Adrenal gland (tissue), 12 donors: ENCODE results near the gene TRDN. TPM values are rescaled to one million over a fixed set of nuclear protein-coding genes. Genes with fewer than 3 reads are reported as not detected.
A peak's percentile ranks its signal among the peaks of the same experiment; 100 is the strongest.

Source experiments
- DNase-seq, 7 donors: peaks; one replicate each; pipeline ENCODE4 v3.0.0-alpha.2; 2019 to 2020
- H3K27ac ChIP-seq, 5 donors: fragments of 200-600 bp; sonication (generic) in 4 of 5; 1 replicate in 3 of 5; 2 replicates in 2 of 5; pipeline versions ENCODE4 v1.5.1 to v1.8.0; 2016 to 2020; ENCODE audit warnings: mild to moderate bottlenecking in 1 of 5
- H3K27me3 ChIP-seq: fragments of 200-600 bp; 2 replicates; pipeline ENCODE4 v1.8.0; 2021
- H3K36me3 ChIP-seq, 2 donors: fragments of 200-600 bp; replicated peaks in 1 of 2; 1 replicate in 1 of 2; 2 replicates in 1 of 2; pipeline versions ENCODE4 v1.5.1 to v1.8.0; 2018 to 2022
- H3K4me1 ChIP-seq, 2 donors: fragments of 200-600 bp; replicated peaks in 1 of 2; 1 replicate in 1 of 2; 2 replicates in 1 of 2; pipeline versions ENCODE4 v1.5.1 to v1.8.0; 2018 to 2021
- H3K4me3 ChIP-seq, 4 donors: fragments of 200-600 bp; sonication (generic) in 3 of 4; one replicate each; pipeline ENCODE4 v1.5.1; 2016 to 2018
- H3K9me3 ChIP-seq, 3 donors: fragments of 200-600 bp; sonication (generic) in 1 of 3; replicated peaks in 1 of 3; 1 replicate in 2 of 3; 2 replicates in 1 of 3; pipeline versions ENCODE4 v1.5.1 to v1.8.0; 2016 to 2021
- POLR2A ChIP-seq, 2 donors: fragments of 450-650 bp; IDR thresholded peaks; one replicate each; pipeline ENCODE4 v1.6.1; 2017; ENCODE audit warnings: antibody characterized with exemption in 2 of 2, mild to moderate bottlenecking in 2 of 2, moderate library complexity in 1 of 2
- WGBS, 4 donors: extraction: QIAGEN DNeasy Blood & Tissue Kit in 2 of 4; methylation state at CpG; one replicate each; pipeline versions ENCODE4 v1.1.5 to v1.1.7; 2013 to 2017; 5-methylcytosine and 5-hydroxymethylcytosine counted together
- intact Hi-C, 2 donors: fragments of 100-400 bp; cut with DNase I; formaldehyde crosslinking; loops; one replicate each; pipeline versions ENCODE4 v1.14.1 to v1.15.0; 2022 to 2023
- polyA plus RNA-seq, 3 donors: library from polyadenylated mRNA; stranded (reverse); fragments of 200-250 nt in 2 of 3; fragments of 350-450 nt in 1 of 3; fragmentation: Illumina TruSeq in 1 of 3; extraction: RNeasy Lipid Tissue Mini Kit (QIAGEN cat#74804) in 1 of 3; gene quantifications; one replicate each; pipeline ENCODE4 v1.2.3, GENCODE V29; 2013 to 2014
- total RNA-seq, 9 donors: library from RNA; depleted of rRNA in 4 of 9; stranded (reverse); fragments of >200 nt in 4 of 9; fragments of 120-200 nt in 1 of 9; fragmentation: NEBNext Ultra II Directional in 1 of 9; extraction: Animal tissue kit (Norgen Biotek cat#: 25700) in 1 of 9; gene quantifications; one replicate each; pipeline versions ENCODE4 v1.1.0 to v1.2.4, GENCODE V29; 2013 to 2023
- TF ChIP-seq, protein P1 (sequence below), 6 experiments: fragments of 450-650 bp in 4 of 6; fragments of 200-600 bp in 2 of 6; sonication (generic) in 1 of 6; IDR thresholded peaks; 1 replicate in 5 of 6; 2 replicates in 1 of 6; pipeline versions ENCODE4 v1.5.1 to v1.8.0; 2016 to 2021; ENCODE audit warnings: antibody characterized with exemption in 6 of 6, mild to moderate bottlenecking in 2 of 6, moderate library complexity in 1 of 6
- donor health status: healthy with polysubstance abuse.
- donor health status: Bipolar disorder and iron deficiency.
- donor health status: DM: yes; HTN: yes; CAD: no.
- donor health status: DM: no; HTN: no; CAD: no.
- donor health status: DM: no; HTN: no; CAD: no.
- donor health status: DM: yes; HTN: yes; CAD: no.

TRDN gene
- total and polyA plus RNA-seq, 12 donors: 0.06 to 3.5 (median 0.54) TPM; not detected in 2

DNA sequence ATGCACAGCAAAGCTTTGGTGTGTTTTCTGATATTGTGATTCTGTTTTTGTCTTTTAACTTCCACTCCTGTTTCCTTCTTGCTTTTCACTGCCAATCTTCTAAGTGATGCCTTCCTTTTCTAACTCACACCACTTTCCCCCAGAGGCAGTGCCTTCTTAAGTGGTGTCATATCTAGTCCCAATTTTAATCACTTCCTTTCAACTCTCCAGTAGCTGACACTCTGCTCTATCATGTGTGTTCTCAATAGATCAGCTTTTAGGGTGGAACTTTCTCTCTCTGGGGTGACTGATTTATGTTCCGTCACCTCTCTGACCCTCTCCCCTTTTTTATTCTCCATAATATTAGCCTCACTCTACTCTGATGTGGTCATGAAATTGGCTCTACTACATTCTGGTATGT lies 460.0 kb downstream of the TRDN start:
- no peak for TF ChIP-seq POLR2A (IDR thresholded peaks at IDR 0.05)
- TF ChIP-seq, protein P1, sequence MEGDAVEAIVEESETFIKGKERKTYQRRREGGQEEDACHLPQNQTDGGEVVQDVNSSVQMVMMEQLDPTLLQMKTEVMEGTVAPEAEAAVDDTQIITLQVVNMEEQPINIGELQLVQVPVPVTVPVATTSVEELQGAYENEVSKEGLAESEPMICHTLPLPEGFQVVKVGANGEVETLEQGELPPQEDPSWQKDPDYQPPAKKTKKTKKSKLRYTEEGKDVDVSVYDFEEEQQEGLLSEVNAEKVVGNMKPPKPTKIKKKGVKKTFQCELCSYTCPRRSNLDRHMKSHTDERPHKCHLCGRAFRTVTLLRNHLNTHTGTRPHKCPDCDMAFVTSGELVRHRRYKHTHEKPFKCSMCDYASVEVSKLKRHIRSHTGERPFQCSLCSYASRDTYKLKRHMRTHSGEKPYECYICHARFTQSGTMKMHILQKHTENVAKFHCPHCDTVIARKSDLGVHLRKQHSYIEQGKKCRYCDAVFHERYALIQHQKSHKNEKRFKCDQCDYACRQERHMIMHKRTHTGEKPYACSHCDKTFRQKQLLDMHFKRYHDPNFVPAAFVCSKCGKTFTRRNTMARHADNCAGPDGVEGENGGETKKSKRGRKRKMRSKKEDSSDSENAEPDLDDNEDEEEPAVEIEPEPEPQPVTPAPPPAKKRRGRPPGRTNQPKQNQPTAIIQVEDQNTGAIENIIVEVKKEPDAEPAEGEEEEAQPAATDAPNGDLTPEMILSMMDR (IDR thresholded peaks at IDR 0.05): no peak
- no peaks in the 10 kb centered on the region for H3K4me1 ChIP-seq
- no peaks in the 10 kb centered on the region for H3K27me3 ChIP-seq
- no peak for DNase-seq
- H3K36me3 ChIP-seq: no peaks in the 10 kb centered on the region
- H3K4me3 ChIP-seq: no peak overlapping the region
- H3K9me3 ChIP-seq: no peaks in the 10 kb centered on the region
- 34 to 81% (median 78%) methylated on average over 1 of the region's 1 CpG for WGBS, 4 donors
- intact Hi-C loops: no loop called here
- H3K27ac ChIP-seq: no peak overlapping the region

DNA sequence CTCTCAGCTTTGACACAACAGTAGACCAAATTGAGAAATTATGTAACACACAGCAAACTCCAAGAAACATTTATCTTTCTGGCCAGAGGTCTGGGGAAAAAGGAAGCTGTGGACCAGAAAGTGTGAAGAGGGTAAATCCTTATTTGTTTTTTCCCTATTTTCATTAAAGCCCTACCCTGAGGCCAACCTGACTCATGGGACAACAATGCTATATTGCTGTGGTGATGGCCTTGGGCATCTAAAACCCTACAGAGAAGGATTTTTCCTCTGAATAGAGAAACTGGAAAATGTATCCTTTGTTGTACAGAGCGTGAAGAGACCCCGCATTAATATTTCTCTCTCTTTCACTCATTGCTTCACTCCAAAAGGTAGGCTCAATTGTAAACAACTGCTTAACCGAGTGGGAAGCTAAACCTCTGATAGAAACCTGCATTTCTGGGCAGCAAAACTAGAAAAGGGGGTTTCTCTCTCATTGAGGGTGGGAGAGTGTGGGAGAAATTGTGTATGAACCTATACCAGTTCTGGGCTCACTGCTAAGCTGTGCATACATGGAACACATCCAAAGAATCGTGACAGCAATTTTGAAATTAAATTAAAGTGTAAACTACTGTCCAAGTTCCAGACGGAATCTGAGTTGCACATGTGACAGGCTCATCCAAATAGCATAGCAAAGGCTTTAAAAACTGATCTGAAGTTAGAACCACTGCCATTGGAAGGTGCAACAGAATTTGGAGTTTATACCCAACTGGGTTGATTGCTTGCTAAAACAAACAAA lies 465.2 kb downstream of the TRDN start:
- DNase-seq: peak in 1 of 7 donors; percentile 4
- no peaks in the 10 kb centered on the region for H3K27me3 ChIP-seq
- H3K9me3 ChIP-seq: no peaks in the 10 kb centered on the region
- no peaks in the 10 kb centered on the region for H3K36me3 ChIP-seq
- no peaks in the 10 kb centered on the region for H3K4me1 ChIP-seq
- intact Hi-C loops: no loop called here
- no peak overlapping the region for H3K4me3 ChIP-seq
- TF ChIP-seq, protein P1 (IDR thresholded peaks at IDR 0.05): no peak
- TF ChIP-seq POLR2A (IDR thresholded peaks at IDR 0.05): no peak
- 54 to 67% (median 57%) methylated on average over 5 of the region's 5 CpGs for WGBS, 4 donors
- H3K27ac ChIP-seq: no peak overlapping the region

DNA sequence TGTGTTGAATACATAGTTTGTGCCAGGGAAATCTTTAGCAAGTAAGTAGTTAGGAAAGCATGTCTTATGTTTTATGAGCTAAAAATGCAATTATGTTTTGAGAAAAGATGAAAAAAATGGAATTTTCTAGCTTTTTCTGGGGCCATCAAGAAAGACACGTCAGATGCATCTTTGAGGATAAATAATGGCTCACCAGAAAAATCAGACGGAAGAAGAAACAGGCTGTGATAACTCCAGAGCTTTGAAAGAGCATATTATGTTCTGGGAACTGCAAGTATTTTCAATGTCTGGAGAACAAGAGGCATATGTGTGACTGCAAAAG lies 467.0 kb downstream of the TRDN start:
- WGBS, 4 donors: 59 to 73% (median 66%) methylated on average over 2 of the region's 2 CpGs
- no peaks in the 10 kb centered on the region for H3K36me3 ChIP-seq
- DNase-seq: no peak
- TF ChIP-seq POLR2A (IDR thresholded peaks at IDR 0.05): no peak
- TF ChIP-seq, protein P1 (IDR thresholded peaks at IDR 0.05): no peak
- H3K4me1 ChIP-seq: no peaks in the 10 kb centered on the region
- no peaks in the 10 kb centered on the region for H3K9me3 ChIP-seq
- no peaks in the 10 kb centered on the region for H3K27me3 ChIP-seq
- intact Hi-C loops: no loop called here
- H3K4me3 ChIP-seq: no peak overlapping the region
- no peak overlapping the region for H3K27ac ChIP-seq

DNA sequence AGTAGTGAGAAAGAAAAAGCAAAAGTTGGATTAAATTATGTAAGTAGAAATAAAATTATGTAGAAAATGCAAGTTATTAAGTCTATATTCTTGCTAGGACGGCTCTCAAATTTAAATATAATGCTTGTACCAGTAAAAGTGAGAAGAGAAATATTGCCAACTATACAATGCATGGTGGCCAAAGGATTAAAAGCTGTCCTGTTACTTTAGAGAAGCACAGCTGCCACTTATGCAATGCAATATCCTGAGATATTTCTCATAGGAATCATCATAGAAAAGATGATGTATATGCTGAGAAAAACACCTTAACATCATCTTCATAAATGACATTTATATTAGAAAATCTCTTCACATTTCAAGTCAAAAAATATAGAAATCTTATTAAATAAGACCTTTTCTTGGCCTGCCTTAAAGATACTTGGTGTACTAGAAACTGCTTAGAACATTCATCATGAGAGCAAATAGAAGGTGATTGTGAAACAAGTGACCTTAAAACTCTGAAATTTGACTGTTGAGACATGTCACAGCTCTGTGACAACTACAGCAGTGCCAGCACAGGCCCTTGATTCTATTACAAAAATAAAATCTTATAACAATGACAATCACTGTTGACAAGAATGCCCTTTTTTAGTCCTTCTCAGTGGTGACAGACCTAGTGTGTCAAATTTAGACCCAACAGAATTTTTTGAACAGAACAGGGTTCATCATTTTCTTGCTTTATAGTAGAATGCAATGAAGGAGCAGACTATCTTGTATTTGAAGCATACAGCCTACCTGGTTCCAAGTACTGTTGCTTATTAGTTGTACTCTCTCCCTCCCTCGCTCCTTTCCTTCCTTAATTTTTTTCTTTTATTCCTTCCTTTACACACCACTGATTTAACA lies 467.6 kb downstream of the TRDN start:
- 68 to 92% (median 77%) methylated on average over 2 of the region's 2 CpGs for WGBS, 4 donors
- no peak overlapping the region for H3K4me3 ChIP-seq
- intact Hi-C loops: no loop called here

More for the DNA sequence above, 467.6 kb downstream of the TRDN start:
- Histone ChIP-seq H3K36me3 (no peaks in the 10 kb centered on the region), H3K4me1 (no peaks in the 10 kb centered on the region), H3K9me3 (no peaks in the 10 kb centered on the region), H3K27me3 (no peaks in the 10 kb centered on the region), H3K27ac (no peak overlapping the region)
- no peak for DNase-seq
- TF ChIP-seq, protein P1 (IDR thresholded peaks at IDR 0.05): no peak
- no peak for TF ChIP-seq POLR2A (IDR thresholded peaks at IDR 0.05)
